Measurements from ENCODE around the gene ZNF362. TPM values are rescaled to one million over a fixed set of nuclear protein-coding genes. Genes with fewer than 3 reads are reported as not detected.

Gene ZNF362
- polyA plus RNA-seq, 1 of the 3 experiments (the other 2 are of a cell fraction), result 17.1 TPM

- TF ChIP-seq ZBTB33 (IDR thresholded peaks at IDR 0.05; ENCODE audit: borderline replicate concordance, low read depth), result no peak
- TF ChIP-seq SMC3 (IDR thresholded peaks at IDR 0.05; ENCODE audit: low read depth, low read length), result no peak
- no peak for TF ChIP-seq NFIC (IDR thresholded peaks at IDR 0.05; ENCODE audit: borderline replicate concordance)
- TF ChIP-seq MAX (IDR thresholded peaks at IDR 0.05; ENCODE audit: low read depth), result no peak
- TF ChIP-seq YY1 (IDR thresholded peaks at IDR 0.05; ENCODE audit: low read depth), result no peak
- TF ChIP-seq TCF12 (IDR thresholded peaks at IDR 0.05), result no peak
These were observed 67.6 kb downstream of the ZNF362 start (continued) for GRCh38 chr1:33323663-33324477.

- no peak overlapping the region; a peak in 1 of 4 replicates for H3K27ac ChIP-seq (ENCODE audit: low read depth in 2 of 2, low read length in 1 of 2)
These were observed 68.6 kb downstream of the ZNF362 start for GRCh38 chr1:33324677-33325575.

More at GRCh38 chr1:33324677-33325575, 68.6 kb downstream of the ZNF362 start:
- H4K20me1 ChIP-seq (ENCODE audit: insufficient read depth), result peaks cover 62% of the 10 kb centered on the region
- no peaks in the 10 kb centered on the region for H3K9me2 ChIP-seq
- H3K36me3 ChIP-seq (replicated peaks in 1 of 2; ENCODE audit: control insufficient read depth in 1 of 2, insufficient read depth in 2 of 2, low read length in 1 of 2), result peaks cover 78 to 80% of the 10 kb centered on the region in 2 experiments
- no peak overlapping the region for H2AFZ ChIP-seq (ENCODE audit: low read depth)
- POLR2A ChIA-PET, result no interaction called here
- TF ChIP-seq PBX3 (IDR thresholded peaks at IDR 0.05) (no peak), RCOR1 (IDR thresholded peaks at IDR 0.05; ENCODE audit: low read length) (no peak), EZH2phosphoT487 (IDR thresholded peaks at IDR 0.05; ENCODE audit: borderline replicate concordance, low read depth) (no peak), FOSL2 (IDR thresholded peaks at IDR 0.05; ENCODE audit: borderline replicate concordance, low read depth) (no peak), MXI1 (IDR thresholded peaks at IDR 0.05; ENCODE audit: low read depth, low read length) (no peak), TEAD4 (IDR thresholded peaks at IDR 0.05; ENCODE audit: borderline replicate concordance, insufficient read depth) (no peak), ELF1 (IDR thresholded peaks at IDR 0.05) (no peak), RXRA (IDR thresholded peaks at IDR 0.05; ENCODE audit: borderline replicate concordance, low read depth) (no peak), GABPA (IDR thresholded peaks at IDR 0.05; ENCODE audit: low read depth) (no peak), NFIC (IDR thresholded peaks at IDR 0.05; ENCODE audit: borderline replicate concordance) (no peak), USF2 (IDR thresholded peaks at IDR 0.05; ENCODE audit: borderline replicate concordance, low read depth, low read length) (no peak), FOXJ3 (CRISPR knock-in tag; IDR thresholded peaks at IDR 0.05) (no peak), MAX (IDR thresholded peaks at IDR 0.05; ENCODE audit: low read depth) (no peak), JUND (IDR thresholded peaks at IDR 0.05) (no peak), MEF2A (IDR thresholded peaks at IDR 0.05; ENCODE audit: borderline replicate concordance, low read depth) (no peak), RAD21 (IDR thresholded peaks at IDR 0.05; ENCODE audit: low read length) (no peak), SMC3 (IDR thresholded peaks at IDR 0.05; ENCODE audit: low read depth, low read length) (no peak), ZBTB33 (IDR thresholded peaks at IDR 0.05; ENCODE audit: borderline replicate concordance, low read depth) (no peak), CHD2 (IDR thresholded peaks at IDR 0.05; ENCODE audit: low read length, partially characterized antibody) (no peak)
- H3K4me3 ChIP-seq (ENCODE audit: low read depth in 2 of 2, low read length in 1 of 2), result no peak overlapping the region
- H3K27me3 ChIP-seq (ENCODE audit: insufficient read depth), result no peaks in the 10 kb centered on the region
- DNase-seq, result no peak
- no peaks in the 10 kb centered on the region for H3K9me3 ChIP-seq
- 92% methylated on average over 17 of the region's 22 CpGs for WGBS (ENCODE audit: low lambda C conversion rate)
- H3K4me2 ChIP-seq, result no peak overlapping the region
- CTCF ChIA-PET, result interaction anchor here (2.3 kb wide), 1 partner anchor 26 kb away, joined by 7 read pairs; no protein-coding TSS in a partner anchor
- peaks cover 24% of the 10 kb centered on the region for H3K79me2 ChIP-seq (ENCODE audit: insufficient read depth)
- peaks cover 2 to 12% of the 10 kb centered on the region in 2 experiments; a peak in 3 of 4 replicates for H3K4me1 ChIP-seq (ENCODE audit: control insufficient read depth in 1 of 2, insufficient read depth in 2 of 2, low read depth in 1 of 2, low read length in 1 of 2)
- no peak overlapping the region for H3K9ac ChIP-seq
- peaks cover 53% of the 10 kb centered on the region for H3F3A ChIP-seq (replicated peaks; ENCODE audit: insufficient read depth)

Measured in SK-N-SH (cell line).